HG03066 (cell line): Measurements from ENCODE around the gene GPSM1.

Experiments
- ATAC-seq: cut with Tn5 transposase; IDR thresholded peaks from one replicate; pipeline ENCODE4 v1.9.1; 2021; ENCODE audit warnings: low read depth; ENCODE audit not compliant: unreplicated experiment

GPSM1 gene

DNA sequence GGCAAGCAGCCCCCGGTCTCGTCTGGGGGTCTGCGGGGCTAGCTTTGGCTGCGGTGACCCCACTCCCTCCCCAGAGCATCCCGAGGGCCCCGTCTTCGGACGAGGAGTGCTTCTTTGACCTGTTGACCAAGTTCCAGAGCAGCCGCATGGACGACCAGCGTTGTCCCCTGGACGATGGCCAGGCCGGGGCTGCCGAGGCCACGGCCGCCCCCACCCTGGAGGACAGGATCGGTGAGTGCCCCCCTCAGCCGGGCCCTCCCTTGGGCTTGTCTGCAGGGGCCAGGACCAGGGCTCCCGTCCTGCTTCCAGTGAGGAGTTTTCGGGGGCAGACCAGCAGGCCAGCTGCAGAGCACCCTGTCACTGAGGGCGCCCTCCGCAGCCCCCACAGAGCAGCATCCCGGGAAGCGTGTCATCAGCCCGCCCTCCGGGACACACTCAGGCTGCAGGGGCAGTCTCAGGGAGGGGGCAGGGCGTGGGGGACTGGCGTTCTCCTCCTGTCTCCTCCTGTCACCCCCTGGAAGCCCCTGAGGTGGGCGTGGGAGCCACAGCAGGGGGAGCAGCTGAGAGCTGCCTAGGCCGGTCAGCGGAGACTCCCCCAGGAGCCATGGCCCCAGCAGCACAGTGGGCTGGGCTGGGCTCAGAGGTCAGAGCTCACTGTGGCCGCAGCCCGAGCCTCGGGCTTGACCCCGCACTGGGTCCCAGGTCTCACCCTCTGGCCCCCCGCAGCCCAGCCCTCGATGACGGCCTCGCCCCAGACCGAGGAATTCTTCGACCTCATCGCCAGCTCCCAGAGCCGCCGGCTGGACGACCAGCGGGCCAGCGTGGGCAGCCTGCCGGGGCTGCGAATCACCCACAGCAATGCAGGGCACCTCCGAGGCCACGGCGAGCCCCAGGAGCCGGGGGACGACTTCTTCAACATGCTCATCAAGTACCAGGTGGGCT lies 28.5 kb downstream of the GPSM1 start:
- ATAC-seq = no peak

DNA sequence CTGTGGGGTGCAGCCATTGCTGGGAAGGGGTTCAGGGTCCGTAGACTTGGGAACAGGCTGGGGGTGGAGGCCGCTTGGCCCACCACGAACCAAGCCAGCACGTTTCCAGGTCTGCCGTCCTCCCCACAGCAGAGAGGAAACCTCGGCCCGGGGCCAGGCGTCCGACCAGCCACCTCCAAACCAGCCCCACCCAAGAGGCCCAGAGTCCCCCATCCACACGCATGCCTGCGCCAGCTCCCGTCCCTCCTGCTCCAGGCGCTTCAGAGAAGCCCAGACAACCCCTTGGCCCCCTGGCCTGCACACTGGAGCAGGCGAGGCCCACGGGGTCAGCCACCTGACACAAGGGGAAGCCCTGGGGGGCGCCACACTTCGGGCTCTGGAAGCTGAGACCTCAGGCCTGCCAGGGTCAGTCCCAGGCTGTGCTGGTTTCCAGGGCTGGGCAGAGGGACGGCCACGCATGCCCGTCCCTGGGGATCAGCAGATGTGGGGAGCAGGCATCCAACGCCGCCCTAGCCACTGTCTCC lies 29.9 kb downstream of the GPSM1 start:
- ATAC-seq = no peak

DNA sequence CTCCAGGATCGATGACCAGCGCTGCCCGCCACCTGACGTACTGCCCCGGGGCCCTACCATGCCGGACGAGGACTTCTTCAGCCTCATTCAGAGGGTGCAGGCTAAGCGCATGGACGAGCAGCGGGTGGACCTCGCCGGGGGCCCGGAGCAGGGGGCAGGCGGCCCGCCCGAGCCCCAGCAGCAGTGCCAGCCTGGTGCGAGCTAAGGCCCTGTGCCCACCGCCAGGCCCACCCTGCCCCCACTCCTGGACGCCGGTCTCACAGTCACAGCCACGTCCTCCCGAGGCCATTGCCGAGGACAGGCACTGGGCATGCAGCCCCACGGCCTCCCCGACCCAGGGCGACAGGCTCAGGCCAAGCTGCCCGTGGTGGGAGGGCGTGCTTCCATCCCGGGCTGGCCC lies 30.7 kb downstream of the GPSM1 start:
- ATAC-seq = no peak

DNA sequence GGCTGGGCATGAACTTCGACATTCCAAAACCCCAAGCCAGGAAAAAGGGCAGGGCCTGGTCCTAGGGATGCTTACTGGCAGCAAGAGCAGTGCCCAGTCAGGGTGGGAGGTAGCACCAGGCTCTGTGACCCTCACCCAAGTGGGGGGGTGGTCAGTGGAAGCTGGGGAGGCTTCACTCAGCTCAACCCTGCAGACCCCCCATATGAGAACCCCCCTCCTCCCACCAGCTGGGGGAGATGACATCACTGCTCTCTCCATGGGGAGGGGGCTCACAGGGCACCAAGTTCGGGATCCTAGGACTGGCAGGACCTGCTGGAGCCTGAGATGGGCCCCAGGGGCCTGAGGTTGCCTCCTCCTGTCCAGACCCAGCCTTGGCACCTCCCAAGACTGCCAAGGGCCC lies 31.5 kb downstream of the GPSM1 start:
- ATAC-seq = no peak

DNA sequence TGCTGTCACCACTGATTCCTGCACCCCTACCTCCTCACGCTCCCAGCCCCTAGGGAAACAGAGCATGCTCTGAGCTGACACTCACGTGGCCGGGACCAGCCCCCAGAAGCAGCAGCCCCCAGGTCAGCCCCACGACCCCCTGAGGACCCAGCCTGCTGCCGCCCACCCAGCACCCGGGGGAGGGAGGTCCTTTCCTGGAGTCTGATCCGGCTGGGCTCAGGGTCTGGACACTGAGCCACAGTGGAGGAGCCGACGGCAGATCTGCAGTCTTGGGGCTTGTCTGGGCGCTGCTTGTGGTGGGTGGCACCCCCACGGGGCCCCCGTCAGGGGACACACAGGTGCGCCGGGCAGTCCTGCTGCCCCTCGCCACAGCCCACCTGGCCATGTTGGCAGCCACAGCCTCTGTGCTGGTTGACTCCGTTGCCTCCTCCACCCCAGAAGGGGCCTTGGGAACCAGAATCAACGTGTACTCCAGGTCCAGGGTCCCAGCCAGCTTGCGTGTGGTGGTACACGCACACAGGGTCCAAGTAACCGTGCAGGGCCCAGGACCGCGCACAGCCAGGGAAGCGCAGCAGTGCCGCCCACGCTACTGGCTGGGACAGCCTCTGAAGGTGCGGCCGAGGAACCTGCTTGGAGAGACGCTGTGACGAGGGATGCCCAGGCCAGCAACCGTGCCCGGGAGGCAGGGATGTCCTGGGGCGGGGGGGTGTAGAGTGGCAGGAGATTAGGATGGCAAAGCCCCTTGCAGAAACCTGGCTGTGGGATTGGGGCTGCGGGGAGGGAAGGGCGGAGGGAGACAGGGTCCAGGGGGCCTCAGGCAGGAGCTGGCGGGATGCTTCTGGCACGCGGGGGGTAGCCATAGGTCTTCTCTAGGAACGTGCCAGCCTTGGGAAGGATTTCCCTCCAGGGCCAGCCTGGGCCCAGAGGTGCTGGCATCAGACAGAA lies 32.7 kb downstream of the GPSM1 start:
- ATAC-seq = no peak

DNA sequence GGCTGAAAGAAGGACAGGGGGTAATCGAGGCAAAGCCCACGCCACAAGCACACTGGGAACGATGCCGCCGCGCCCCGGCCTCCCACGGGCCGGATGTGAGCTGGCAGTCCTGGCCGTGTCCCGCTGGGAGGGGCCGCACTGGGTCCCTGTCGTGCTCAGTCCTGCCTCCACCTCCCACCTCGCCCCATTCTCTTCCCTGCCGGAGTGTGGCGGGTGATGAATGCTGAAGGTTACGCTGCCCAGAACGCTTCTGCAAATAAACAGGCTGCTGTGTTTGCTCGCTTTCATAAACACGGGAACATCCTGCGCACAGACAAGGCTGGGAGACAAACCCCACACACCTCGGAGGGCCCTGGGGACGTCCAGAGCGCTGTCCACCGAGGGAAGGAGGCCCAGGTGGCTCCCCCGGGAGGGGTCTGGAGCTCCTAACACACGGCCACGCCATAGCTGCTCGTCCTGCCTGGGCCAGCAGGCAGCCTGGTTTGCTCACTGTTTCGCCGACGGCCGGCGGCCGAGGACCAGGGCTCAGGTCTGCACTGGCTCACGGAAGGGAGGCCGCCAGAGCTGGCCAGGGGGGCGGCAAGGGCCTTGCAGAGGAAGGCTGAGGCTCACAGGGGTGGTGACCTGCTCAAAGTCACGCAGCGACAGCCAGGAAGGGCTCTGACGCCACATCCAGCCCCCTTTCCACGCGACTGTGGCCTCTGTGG lies 33.9 kb downstream of the GPSM1 start:
- ATAC-seq = no peak

DNA sequence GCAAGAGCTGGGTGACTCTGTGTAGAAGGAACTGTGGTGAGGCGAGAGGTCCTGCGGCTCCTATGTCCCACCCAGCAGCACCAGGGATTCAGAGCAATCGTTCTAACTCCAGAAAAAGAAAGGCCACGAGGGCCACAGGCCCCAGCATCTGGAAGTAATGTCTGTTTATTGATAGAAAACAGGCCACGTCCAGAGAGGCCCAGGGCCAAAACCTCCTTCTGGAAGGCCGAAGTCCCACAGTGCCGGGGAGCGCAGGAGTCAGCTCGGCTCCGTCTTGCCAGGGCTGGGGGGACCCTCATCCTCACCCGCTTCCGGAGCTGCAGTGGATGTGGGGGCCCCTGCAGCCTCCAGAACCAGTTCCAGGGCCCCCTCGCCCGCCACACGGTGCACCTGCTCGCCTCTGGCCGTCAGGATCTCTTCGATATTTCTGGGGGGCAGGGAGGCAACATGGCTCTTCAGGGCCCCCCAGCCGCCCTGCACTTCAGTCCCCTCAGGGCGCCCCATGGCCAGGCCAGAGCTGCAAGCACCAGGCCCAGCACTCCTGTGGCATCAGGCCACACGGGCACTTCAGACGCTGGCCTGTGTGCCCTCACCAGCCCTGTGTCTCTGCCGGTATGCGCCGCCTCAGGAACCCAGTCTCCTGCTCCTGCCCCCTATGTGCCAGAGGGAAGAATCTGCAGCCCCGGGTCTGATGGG lies 34.6 kb downstream of the GPSM1 start:
- ATAC-seq = no peak

DNA sequence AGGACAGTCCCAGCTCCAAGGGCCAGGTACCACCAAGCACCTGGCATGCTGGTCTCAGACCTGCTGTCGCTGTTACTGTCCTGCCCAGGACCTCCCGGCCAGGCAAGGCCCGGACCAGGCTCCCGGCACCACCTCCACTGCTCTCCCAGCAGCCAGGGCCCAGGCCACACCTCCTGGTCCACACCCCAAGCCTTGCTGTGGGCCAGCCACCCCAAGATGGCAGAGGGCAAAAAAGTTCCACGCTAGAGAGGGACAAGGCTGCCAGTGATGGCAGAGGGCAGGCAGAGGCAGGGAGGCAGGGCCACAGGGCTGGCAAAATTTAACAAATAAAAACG lies 35.1 kb downstream of the GPSM1 start:
- no peak for ATAC-seq

DNA sequence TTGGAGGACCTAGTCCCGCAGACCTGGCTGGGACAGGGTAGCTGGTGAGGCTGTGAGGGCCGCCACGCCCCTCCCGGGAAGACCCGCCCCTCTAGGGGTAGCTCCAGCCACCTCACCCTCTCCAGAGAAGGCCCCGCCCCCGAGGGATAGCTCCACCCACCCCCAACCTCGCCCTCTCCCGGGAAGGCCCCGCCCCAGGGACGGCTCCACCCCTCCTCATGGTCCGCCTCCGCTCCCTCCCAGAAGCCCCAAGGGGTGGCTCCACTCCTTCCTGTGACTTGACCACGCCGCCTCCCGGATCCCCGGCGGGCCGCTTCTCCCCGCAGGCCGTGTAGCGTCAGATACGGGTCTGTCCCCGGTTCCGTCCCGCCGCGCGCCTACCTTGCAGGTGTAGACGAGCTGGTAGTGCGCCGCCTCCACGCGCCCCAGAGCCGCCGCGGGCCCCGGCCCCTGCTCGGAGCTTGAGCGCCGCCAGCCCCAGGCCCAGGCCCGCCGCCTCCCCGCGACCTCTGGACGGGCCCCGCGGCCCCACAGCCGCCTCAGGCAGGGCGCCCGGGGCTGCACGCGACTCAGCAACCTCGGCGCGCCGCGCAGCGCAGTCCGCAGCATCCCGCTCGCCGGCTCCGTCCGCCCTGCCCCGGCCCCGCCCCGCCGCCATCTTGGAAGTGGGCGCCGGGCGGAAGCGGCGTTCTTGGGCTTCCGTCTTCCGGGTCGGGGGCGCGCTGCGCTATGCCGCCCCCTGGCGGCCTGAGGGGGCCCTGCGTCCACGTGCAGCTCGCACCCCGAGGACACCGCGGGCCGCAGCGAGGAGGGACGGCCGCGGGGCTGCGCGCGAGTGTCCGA lies 36.0 kb downstream of the GPSM1 start, which contains the start of gene DNLZ:
Gene DNLZ, minus strand, starts transcription at position 639 of the 843 bp plus-strand sequence. Its CDS starts 30 bp downstream, at position 609.
- peak; percentile 82 for ATAC-seq

DNA sequence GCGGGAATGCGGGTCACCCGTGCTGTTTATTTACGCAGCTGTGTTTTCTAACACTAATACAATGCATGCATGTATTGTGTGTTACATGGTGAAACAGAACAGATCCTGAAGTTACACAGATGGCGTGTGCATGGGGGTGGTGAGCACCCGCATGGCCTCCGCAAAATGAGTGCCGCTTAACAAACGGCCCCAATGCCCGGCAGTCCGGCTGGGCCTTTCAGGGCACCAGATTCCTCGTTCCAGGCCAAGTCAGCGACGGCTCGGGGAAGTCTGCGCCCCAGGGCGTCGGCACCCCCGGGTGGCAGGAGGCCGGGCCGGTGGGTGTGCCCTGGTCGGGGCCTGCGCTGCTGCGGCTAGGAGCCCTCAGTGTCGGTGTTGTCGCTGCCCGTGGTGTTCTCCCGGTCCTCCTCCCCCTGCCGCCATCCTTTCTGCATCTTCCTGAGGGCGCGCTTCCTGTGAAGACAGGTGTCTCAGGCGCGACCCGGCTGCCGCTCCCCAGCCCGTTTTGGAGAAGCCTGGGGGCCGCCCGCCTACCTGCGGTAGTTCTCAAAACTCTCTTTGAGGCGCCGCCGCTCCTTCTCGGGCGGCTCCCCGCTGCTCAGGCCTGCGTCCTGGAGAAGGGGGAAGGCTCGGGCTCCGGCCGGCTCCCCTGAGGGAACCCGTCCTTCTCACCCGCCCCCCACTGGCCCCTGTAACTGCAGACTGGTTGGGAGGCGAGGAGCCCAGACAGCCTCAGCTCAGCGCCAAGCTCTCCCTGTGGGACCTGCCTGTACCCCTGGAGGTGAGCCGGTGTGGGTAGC lies 36.8 kb downstream of the GPSM1 start:
- no peak for ATAC-seq

DNA sequence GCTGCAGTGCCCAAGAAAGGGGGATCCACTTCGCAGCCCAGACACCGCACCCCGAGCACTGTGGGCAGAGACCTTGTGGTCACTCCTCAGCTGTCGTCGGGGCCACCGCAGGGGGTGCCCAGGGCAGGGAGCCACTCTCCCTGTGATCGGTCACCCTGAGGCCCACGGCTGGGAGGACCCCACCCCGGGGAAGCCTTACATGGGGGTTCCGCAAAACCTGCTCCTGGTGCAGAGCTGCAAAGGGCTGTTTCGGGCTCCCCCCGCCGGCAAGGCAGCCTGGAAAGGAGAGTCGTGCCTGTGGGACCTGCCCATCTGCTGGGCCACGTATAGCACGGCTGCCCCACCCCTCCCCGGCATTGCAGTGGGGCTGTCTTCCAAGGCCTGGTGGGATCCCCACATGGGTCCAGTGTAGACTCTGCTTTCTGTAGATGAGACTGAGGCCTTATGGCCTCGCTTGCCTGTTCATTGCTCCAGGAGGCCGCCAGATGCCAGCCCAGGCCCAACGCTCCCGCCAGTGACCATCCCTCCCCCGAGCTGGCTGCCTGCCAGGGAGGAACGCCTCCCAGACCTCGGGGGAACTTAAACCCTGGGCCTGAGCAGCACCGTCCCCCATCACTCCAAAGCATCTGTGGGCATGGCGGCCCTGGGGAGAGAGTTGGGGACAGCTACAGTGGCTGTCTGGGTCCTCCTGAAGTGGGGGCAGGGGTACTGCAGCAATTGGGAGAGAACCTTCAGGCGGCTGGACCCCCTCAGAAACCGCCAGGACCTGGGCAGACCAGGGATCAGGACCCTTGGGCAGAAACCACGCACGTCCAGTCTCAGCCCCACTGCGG lies 37.8 kb downstream of the GPSM1 start:
- no peak for ATAC-seq

DNA sequence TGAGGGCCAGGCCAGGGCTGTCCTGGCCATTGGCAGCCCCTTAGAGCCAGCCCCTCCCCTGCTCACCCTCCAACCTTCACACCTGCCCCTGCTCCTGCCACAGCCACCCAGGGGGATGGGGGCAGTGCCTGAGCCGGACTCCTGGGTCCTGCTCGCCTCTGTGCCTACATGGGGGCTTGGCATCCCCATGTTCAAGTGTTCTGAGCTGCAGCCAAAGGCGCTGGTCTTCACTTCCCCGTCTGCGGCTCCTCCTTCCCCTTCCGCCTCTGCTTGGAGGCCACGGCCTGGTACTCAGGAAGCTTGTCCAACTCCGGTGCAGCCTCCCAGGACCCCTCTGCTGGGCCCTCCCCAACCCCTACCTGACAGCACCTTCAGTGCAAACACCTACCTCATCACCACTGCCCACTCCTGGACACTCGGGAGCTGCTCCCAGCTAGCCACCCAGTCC lies 38.5 kb downstream of the GPSM1 start:
- no peak for ATAC-seq

DNA sequence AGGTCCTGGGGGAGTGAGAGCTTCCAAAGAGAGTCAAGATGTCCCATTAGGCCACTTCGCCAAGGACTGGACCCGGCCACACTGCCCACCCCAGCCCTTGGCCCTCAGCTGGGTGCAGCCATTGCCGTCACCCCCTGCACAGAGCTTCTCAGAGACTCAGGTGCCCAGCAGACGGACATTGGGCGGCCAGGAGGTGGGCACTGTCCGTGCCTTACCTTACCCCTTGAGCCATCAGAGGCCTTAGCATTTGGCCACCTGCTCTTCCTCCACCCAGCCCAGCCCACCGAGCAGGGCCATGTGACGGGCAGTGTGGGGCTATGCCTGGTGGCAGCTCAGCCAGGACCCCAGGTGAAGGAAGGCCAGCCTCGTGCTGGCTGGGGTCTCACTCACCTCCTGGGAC lies 39.5 kb downstream of the GPSM1 start:
- ATAC-seq = no peak

DNA sequence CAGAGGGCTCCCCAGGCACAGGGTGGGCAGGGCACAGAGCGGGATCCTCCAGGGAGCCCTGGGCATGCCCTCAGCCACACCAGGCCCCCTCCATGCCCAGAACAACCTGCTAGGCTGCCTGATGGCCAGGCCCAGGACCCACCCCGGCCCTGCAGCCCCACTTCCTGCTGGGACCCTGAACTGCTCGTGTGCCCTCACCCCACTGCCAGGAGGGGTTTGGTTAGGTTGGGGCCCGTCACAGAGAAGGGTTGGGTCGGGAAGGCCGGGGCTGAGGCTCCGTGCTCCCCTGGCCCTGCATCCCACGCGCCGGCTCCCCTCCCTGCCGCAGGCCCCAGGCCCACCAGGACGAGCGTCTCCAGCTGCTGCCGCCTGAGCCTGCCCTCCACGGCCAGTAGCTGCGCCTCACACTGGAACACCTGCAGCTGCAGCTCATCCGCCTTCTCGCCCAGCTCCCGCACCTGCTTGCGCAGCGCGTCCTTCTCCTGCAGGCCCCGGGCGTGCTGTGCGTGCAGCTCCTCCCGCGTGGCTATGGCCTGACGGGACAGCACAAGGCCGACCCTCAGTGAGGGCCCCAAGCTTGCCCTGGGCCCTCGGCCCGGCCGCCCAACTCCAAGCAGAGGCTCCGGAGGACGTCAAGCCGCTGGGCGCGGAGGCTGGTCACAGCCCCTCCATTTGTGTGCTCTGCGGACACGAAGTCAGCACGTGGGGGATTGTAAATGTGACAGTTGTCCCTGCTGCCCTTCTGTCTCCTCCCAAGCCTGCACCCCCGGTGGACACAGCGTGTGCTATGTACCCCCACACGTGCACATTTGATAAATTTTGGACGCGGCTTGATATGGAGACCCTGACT lies 40.2 kb downstream of the GPSM1 start:
- ATAC-seq = no peak

DNA sequence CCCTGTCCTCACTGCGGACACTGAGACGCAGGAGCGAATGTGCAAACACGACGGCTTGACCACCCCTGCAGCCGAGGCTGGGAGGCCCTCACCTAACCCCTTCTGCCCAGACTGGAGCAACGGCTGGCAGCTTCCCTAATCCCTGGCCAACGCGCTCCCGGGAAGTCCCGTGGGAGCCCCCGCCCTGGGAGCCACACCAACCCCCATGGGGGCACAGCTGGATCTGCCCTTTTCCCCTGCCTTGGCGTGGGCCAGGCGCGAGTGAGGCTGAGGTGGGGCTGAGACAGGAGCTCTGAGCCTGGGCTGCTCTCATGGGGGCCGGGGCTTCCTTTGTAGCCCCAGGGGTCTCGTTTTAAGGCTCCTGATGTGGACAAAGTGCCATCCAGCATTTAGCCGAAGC lies 40.9 kb downstream of the GPSM1 start:
- no peak for ATAC-seq

DNA sequence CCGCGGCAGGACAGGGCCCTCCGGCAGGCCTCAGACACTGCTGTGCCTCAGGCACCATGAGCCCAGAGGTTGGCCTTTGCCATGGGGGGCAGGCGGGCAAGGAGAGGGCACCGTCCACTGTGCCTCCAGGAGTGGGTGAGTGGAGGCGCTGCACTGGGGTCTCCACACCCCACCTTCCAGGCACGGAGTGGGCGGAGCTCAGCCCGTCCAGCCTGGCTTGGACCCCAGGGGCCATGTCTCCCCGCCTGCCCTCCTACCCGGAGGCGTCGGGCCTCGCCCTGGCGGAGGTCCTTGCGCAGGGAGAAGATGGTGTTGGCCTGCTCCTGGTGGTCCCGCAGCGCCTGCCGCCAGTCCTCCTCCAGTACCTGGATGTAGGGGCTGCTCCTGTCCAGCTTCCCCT lies 42.7 kb downstream of the GPSM1 start:
- no peak for ATAC-seq
